ENCODE measurements around the gene RNASEH1.
"Not testable (repeated sequence)": the region's sequence is repeated elsewhere in the genome, so short reads cannot be mapped to it uniquely, and the experiment has no call there.

RNASEH1 gene

DNA sequence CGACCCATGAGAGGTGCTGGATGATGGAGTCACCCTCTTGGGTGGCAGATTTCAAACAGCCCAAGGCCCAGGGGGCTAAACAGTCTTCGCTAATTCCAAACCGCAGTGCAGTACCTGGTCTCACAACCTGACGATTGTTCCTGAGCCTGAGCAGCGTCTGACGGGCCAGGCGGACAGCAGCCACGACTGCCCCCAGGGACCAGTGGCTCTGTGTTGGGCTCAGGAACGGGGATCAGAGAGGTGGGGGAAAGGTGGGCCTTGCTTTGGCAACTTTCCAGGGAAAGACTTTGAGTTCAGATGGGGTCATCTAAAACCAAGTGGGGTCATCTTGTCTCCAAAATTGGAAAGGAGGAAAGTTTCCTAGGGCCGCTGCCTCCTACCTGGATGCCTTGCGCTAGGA, 37.3 kb upstream of the RNASEH1 start:
- in situ Hi-C loops (cut with HindIII; ENCODE audit: low pct_ligation_motif_present, low pct_unique_long_range_greater_than_20kb, low sequenced_read_pairs), result no loop called here
- DNase-seq, result no peak

GRCh38 chr2:3594493-3595281, 36.6 kb upstream of the RNASEH1 start, which contains the start of gene COLEC11:
Gene COLEC11, plus strand, starts transcription at chr2:3595112. Its CDS starts 9,229 bp downstream, at chr2:3604341.
- no peak for DNase-seq
- in situ Hi-C loops (cut with HindIII; ENCODE audit: low pct_ligation_motif_present, low pct_unique_long_range_greater_than_20kb, low sequenced_read_pairs), result no loop called here

GRCh38 chr2:3589086-3589485, 31.0 kb upstream of the RNASEH1 start:
- in situ Hi-C loops (cut with HindIII; ENCODE audit: low pct_ligation_motif_present, low pct_unique_long_range_greater_than_20kb, low sequenced_read_pairs), result no loop called here
- no peak for DNase-seq

DNA sequence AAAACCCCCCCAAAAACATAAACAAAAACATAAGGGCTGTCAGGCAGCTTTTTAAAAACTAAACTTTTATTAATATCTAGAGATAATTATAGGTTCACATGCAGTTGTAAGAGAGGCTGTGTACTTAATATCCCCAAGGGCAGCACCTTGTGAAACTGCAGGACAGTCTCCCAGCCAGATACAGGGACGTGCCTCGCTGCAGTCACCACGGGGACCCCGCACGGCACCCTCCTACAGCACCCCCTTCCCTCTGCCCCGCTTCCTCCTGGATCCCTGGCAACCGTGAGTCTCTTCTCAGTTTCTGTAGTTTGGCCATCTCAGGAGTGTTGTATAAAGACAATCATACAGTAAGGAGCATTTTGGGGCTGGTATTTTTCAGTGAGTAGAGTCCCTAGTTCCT, 30.0 kb upstream of the RNASEH1 start:
- in situ Hi-C loops (cut with HindIII; ENCODE audit: low pct_ligation_motif_present, low pct_unique_long_range_greater_than_20kb, low sequenced_read_pairs), result no loop called here
- DNase-seq, result no peak

GRCh38 chr2:3587432-3587831, 29.3 kb upstream of the RNASEH1 start:
- in situ Hi-C loops (cut with HindIII; ENCODE audit: low pct_ligation_motif_present, low pct_unique_long_range_greater_than_20kb, low sequenced_read_pairs), result no loop called here
- no peak for DNase-seq

DNA sequence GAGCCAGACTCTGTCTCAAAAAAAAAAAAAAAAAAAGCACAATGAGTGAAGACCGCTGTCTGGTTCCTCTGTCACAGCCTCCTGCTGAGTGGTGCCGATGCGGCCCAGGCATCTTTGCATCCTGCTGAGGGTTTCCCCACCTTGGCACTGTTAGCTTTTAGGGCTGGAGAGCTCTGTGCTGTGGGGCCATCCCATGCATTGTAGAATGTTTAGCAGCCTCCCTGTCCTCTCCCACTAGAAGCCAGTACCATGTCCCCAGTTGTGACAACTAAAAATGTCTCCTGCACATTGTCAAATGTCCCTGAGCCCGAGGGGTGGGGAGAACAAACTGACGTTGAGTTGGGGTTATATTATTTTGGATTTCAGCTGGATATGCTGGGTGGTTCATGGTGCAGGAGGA, 28.9 kb upstream of the RNASEH1 start:
- DNase-seq, result no peak
- in situ Hi-C loops (cut with HindIII; ENCODE audit: low pct_ligation_motif_present, low pct_unique_long_range_greater_than_20kb, low sequenced_read_pairs), result no loop called here

GRCh38 chr2:3586220-3586619, 28.1 kb upstream of the RNASEH1 start:
- no peak for DNase-seq
- in situ Hi-C loops (cut with HindIII; ENCODE audit: low pct_ligation_motif_present, low pct_unique_long_range_greater_than_20kb, low sequenced_read_pairs), result no loop called here

DNA sequence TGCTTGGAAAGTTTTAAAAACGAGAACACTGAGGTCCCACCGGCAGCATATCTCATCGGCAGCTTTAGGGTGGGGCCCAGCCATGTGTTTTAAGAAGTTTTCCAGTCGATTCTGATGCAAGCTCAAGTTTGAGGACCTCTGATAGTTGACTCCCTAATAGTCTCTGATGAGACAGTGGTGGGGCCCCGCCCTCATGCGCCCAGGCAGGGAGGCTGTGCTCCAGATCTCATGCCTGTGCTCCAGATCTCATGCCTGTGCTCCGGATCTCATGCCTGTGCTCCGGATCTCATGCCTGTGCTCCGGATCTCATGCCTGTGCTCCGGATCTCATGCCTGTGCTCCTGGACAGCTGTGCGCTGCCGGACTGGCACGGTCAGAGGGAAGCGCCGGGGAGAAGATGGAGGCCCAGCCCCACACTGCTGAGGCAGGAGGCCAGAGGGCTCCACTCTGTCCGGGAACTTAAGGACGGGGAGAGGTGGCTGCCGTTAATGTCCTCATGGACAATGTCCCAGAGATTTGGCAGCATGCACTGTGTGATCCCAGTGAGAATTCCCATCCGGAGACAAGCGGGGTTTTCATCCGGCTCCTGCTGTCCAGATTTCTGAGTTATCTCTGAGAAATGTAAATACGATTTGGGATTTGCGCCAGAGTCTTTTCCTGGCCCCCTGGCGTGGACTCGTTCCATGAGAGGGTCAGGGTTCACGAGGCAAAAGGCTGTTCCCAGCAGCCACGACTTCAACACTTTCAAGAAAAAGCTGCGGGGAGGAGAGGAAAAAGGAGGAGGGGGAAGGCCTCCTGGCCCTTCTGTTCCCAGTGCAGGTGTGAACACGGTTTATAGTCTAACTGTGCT, 27.4 kb upstream of the RNASEH1 start:
- no peak for DNase-seq
- in situ Hi-C loops (cut with HindIII; ENCODE audit: low pct_ligation_motif_present, low pct_unique_long_range_greater_than_20kb, low sequenced_read_pairs), result no loop called here

GRCh38 chr2:3584608-3585260, 26.6 kb upstream of the RNASEH1 start:
- in situ Hi-C loops (cut with HindIII; ENCODE audit: low pct_ligation_motif_present, low pct_unique_long_range_greater_than_20kb, low sequenced_read_pairs), result no loop called here
- no peak for DNase-seq

GRCh38 chr2:3584076-3584475, 25.9 kb upstream of the RNASEH1 start:
- in situ Hi-C loops (cut with HindIII; ENCODE audit: low pct_ligation_motif_present, low pct_unique_long_range_greater_than_20kb, low sequenced_read_pairs), result no loop called here
- no peak for DNase-seq

DNA sequence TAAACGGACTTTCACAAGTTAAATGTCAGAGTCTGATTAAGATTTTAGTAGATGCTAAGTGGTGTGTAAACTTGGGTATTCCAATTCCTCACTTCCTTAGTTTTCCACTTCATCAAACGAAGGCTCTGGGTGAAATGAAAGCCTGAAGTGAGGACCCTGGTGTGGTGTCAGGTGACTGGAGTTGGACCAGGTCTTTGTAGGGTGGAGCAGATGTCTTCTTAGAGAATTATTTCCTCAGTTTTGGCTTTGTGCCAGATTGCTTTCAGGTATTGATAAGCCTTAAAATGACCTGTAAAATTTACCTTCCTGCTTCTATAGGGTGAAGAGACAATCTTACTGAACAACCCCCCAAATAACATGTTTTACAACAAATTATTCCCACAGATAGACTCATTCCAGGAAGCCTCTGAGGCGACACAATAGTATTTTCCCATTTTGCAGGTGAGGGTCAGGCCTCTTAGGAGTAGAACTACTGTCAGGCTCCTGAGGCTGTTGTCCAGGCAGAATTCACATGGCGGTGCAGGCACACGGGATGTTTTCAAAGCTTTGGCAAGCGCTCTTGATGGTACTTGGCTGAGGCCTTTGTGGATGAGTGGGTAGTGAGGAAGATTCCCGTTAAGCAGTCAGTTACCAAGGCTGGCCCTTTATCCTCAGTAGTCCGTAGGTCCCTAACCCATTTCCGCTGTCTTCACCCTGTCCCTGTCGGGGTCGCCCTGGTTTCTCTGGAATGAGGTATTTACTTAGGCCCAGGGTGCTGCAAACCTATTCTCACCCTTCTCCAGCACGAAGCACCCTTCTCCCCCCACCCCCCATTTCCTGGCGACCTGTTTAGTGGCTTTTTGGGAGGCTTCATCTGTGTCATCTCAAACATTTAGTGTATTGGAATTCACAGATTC, 23.5 kb upstream of the RNASEH1 start:
- DNase-seq, result no peak
- in situ Hi-C loops (cut with HindIII; ENCODE audit: low pct_ligation_motif_present, low pct_unique_long_range_greater_than_20kb, low sequenced_read_pairs), result no loop called here

DNA sequence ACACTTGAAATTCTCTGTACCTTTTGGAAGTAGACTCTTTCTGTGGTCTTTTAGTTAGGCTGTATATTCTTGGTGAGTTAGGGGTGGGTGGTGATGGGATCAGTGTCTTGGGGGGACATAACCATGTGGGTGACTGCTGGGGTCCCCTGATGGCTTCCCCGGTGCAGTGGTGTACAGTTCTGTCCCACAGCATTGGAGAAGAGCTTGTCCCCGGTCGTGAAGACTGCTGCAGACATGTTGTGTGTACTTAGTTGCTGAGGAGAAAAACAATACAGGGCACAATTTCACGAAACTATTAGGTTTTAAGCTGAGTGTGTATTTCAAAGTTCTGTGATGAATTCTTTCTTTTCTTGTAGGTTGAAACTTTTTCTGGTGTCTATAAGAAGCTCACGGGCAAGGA, 22.3 kb upstream of the RNASEH1 start:
- DNase-seq, result no peak
- in situ Hi-C loops (cut with HindIII; ENCODE audit: low pct_ligation_motif_present, low pct_unique_long_range_greater_than_20kb, low sequenced_read_pairs), result no loop called here

- in situ Hi-C loops (cut with HindIII; ENCODE audit: low pct_ligation_motif_present, low pct_unique_long_range_greater_than_20kb, low sequenced_read_pairs), result no loop called here
- no peak for DNase-seq
These were observed 20.9 kb upstream of the RNASEH1 start for GRCh38 chr2:3578987-3579386.

DNA sequence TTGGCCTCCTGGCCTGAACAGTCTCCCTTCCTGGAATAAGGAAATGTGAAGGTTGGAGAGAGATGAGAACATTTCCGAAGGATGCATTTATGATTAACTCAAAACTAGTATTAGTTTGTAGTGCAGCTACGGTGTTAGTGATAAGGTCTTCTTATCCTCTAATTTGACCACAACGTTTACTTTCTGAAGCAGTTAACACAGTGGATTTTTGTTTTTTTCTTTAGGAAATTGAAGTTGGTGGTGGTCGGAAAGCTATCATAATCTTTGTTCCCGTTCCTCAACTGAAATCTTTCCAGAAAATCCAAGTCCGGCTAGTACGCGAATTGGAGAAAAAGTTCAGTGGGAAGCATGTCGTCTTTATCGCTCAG, 18.1 kb upstream of the RNASEH1 start:
- in situ Hi-C loops (cut with HindIII; ENCODE audit: low pct_ligation_motif_present, low pct_unique_long_range_greater_than_20kb, low sequenced_read_pairs); DNase-seq: not testable (repeated sequence)

GRCh38 chr2:3575534-3576262, 17.6 kb upstream of the RNASEH1 start:
- DNase-seq, result peak; percentile 11

DNA sequence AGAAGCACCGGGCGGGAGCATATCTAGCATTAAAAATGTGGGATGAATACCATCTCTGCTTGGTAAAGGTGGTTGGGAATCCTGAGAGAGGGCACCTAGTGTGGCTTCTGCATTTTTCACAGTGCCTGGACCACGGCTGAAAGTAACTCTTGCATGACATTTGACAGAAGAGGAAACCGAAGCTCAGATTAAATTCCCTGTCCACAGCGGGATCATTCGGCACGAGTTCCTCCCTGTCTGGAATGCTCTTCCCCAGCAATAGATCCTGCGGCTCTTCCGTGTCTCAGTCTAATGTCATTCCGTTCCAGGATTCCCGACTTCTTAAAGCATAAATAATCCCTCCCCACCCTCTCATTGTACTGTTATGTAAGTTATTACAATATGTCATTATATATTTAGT, 16.0 kb upstream of the RNASEH1 start:
- DNase-seq, result no peak

More at GRCh38 chr2:3575534-3576262, 17.6 kb upstream of the RNASEH1 start:
- in situ Hi-C loops (cut with HindIII; ENCODE audit: low pct_ligation_motif_present, low pct_unique_long_range_greater_than_20kb, low sequenced_read_pairs), result no loop called here

DNA sequence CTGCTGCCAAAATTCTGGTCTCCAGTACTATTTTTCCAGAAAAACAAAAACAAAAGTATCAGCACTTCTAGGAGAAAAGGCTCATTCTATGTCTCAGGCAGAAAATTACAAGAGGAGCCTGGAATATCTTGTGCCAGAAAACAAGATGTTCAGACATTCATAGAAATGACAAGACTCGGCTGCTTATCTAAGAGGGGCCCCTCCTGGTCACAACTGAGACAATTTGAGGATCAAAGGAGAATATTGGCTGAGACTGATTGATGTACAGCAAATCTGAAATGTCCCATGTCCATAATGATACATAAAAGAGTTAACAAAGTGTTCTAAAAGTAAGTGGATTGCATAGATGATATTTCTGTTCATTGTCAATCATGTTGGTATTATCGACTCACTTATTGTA, 14.5 kb upstream of the RNASEH1 start:
- in situ Hi-C loops (cut with HindIII; ENCODE audit: low pct_ligation_motif_present, low pct_unique_long_range_greater_than_20kb, low sequenced_read_pairs), result no loop called here
- DNase-seq, result no peak

More for the DNA sequence above, 16.0 kb upstream of the RNASEH1 start:
- in situ Hi-C loops (cut with HindIII; ENCODE audit: low pct_ligation_motif_present, low pct_unique_long_range_greater_than_20kb, low sequenced_read_pairs), result no loop called here

DNA sequence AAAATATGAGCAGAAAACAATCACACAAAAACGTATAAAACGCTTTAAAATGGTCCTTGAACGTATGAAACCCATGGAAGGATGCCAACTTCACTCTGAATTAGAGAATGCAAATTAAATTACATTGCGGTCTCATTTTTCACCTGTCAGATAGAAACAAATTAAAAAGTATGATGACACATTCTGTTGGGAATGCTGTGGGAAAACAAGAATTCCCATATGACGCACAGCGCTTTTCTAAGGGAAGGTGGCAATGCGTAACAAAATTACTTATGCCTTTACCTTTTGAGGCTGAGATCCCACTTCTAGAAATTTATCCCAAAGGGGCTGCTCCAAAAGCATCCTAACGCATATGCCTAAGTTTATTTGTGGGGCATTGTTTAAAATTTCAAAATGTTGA, 13.2 kb upstream of the RNASEH1 start:
- DNase-seq, result no peak
- in situ Hi-C loops (cut with HindIII; ENCODE audit: low pct_ligation_motif_present, low pct_unique_long_range_greater_than_20kb, low sequenced_read_pairs), result no loop called here

Measured in ACHN (cell line).